HUES48 (cell line): ENCODE measurements around the gene INTS1.
"Not testable (repeated sequence)": the region's sequence is repeated elsewhere in the genome, so short reads cannot be mapped to it uniquely, and the experiment has no call there.

Experiments used
- H3K27ac ChIP-seq: one replicate; pipeline ENCODE4 v1.7.0; 2013; ENCODE audit warnings: low read depth, low read length, inconsistent platforms
- H3K27me3 ChIP-seq: 2 replicates; pipeline ENCODE4 v1.6.1; 2013; ENCODE audit warnings: mild to moderate bottlenecking, low read length; ENCODE audit not compliant: control insufficient read depth, insufficient read depth
- H3K36me3 ChIP-seq: 2 replicates; pipeline ENCODE4 v1.6.1; 2013; ENCODE audit warnings: low read length; ENCODE audit not compliant: control insufficient read depth, insufficient read depth
- H3K4me1 ChIP-seq: 2 replicates; pipeline ENCODE4 v1.6.1; 2013; ENCODE audit warnings: mild to moderate bottlenecking, low read length; ENCODE audit not compliant: control insufficient read depth, insufficient read depth
- H3K4me3 ChIP-seq: 2 replicates; pipeline ENCODE4 v1.5.1; 2013; ENCODE audit warnings: mild to moderate bottlenecking, low read depth, low read length
- H3K9ac ChIP-seq: 2 replicates; pipeline ENCODE4 v1.6.1; 2013; ENCODE audit warnings: mild to moderate bottlenecking, low read depth, low read length, moderate library complexity
- H3K9me3 ChIP-seq: 2 replicates; pipeline ENCODE4 v1.6.1; 2013; ENCODE audit warnings: low read length; ENCODE audit not compliant: control insufficient read depth, insufficient read depth

INTS1 gene

DNA sequence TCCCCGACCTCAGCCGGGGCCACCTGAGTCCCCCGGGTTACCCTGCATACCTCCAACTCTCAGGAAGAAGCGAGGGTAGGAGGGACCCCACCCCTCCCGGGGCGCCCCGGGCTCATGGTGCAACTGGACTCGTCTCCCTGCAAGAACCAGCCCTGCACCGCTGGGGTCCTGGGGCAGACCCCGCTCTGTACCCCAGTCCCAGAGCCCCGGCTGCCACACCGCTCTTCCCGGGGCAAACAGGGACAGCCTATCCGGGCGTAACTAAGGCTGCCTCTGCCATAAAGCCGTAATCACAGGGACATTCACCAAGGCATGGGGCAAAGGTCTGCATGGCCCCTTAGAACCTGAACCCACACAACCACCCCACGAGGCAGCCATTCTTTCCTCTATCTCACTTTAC, 19.7 kb upstream of the INTS1 start:
- no peaks in the 10 kb centered on the region for H3K36me3 ChIP-seq
- no peak overlapping the region for H3K27ac ChIP-seq
- no peaks in the 10 kb centered on the region for H3K27me3 ChIP-seq
- 0 out of 2 replicates have a peak, but pooled peaks cover 2% of the 10 kb centered on the region for H3K4me1 ChIP-seq
- no peaks in the 10 kb centered on the region for H3K9me3 ChIP-seq
- H3K9ac ChIP-seq, result no peak overlapping the region
- H3K4me3 ChIP-seq, result no peak overlapping the region

- no peaks in the 10 kb centered on the region for H3K27me3 ChIP-seq
- H3K36me3 ChIP-seq, result no peaks in the 10 kb centered on the region
- H3K9ac ChIP-seq, result no peak overlapping the region
Measured at GRCh38 chr7:1523208-1523607, 19.0 kb upstream of the INTS1 start.

DNA sequence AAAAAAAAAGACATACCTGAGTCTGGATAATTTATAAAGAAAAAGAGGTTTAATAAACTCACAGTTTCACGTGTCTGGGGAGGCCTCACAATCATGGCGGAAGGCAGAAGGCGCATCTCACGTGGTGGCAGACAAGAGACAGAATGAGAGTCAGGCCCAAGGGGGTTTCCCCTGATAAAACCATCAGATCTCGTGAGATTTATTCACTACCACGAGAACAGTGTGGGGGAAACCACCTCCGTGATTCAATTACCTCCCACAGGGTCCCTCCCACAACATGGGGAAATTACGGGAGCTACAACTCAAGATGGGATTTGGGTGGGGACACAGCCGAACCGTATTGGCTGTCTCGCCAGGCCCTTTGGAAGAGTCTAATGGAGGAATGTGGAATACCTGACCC, 17.3 kb upstream of the INTS1 start:
- H3K9me3 ChIP-seq, result no peaks in the 10 kb centered on the region
- H3K9ac ChIP-seq, result no peak overlapping the region
- H3K4me3 ChIP-seq, result no peak overlapping the region
- no peaks in the 10 kb centered on the region for H3K36me3 ChIP-seq
- H3K4me1 ChIP-seq, result no peaks in the 10 kb centered on the region
- no peak overlapping the region for H3K27ac ChIP-seq
- H3K27me3 ChIP-seq, result no peaks in the 10 kb centered on the region

More at GRCh38 chr7:1523208-1523607, 19.0 kb upstream of the INTS1 start:
- Histone ChIP-seq H3K9me3 (no peaks in the 10 kb centered on the region), H3K4me3 (no peak overlapping the region), H3K4me1 (0 out of 2 replicates have a peak, but pooled peaks cover 2% of the 10 kb centered on the region), H3K27ac (no peak overlapping the region)

- Histone ChIP-seq H3K27ac (peak overlapping the region; percentile 35), H3K36me3 (no peaks in the 10 kb centered on the region), H3K9ac (no peak overlapping the region), H3K4me3 (no peak overlapping the region), H3K9me3 (no peaks in the 10 kb centered on the region), H3K4me1 (no peaks in the 10 kb centered on the region), H3K27me3 (no peaks in the 10 kb centered on the region)
Measured at GRCh38 chr7:1520539-1521234, 16.5 kb upstream of the INTS1 start.

- H3K9ac ChIP-seq, H3K36me3 ChIP-seq, H3K27ac ChIP-seq, H3K9me3 ChIP-seq, H3K4me1 ChIP-seq, H3K27me3 ChIP-seq, H3K4me3 ChIP-seq: not testable (repeated sequence)
Measured at GRCh38 chr7:1519322-1519922, 15.2 kb upstream of the INTS1 start.

- Histone ChIP-seq H3K9ac (no peak overlapping the region), H3K4me1 (no peaks in the 10 kb centered on the region), H3K27ac (no peak overlapping the region), H3K9me3 (no peaks in the 10 kb centered on the region), H3K4me3 (no peak overlapping the region), H3K27me3 (no peaks in the 10 kb centered on the region), H3K36me3 (no peaks in the 10 kb centered on the region)
Measured at GRCh38 chr7:1516586-1517251, 12.5 kb upstream of the INTS1 start.

DNA sequence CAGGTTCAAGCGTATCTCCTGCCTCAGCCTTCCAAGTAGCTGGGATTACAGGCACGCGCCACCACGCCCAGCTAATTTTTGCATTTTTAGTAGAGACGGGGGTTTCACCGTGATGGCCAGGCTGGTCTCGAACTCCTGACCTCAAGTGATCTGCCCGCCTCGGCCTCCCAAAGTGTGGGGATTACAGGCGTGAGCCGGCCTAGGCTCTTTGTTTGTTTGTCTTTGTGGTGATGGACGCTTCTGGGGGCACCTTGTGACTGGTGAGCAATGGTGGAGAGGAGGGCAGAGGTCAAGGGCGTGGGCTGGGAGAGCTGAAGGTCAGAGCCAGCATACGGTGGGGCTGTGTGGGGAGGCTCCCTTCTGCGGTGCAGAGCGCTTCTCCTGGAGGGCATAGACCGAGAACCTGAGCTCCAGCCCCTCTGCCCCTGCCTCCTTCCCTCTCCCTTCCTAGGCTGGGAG, 11.3 kb upstream of the INTS1 start:
- H3K4me3 ChIP-seq, H3K9ac ChIP-seq, H3K9me3 ChIP-seq, H3K27ac ChIP-seq, H3K4me1 ChIP-seq, H3K36me3 ChIP-seq, H3K27me3 ChIP-seq: not testable (repeated sequence)

GRCh38 chr7:1514995-1515401, 10.8 kb upstream of the INTS1 start:
- Histone ChIP-seq H3K27ac (no peak overlapping the region), H3K4me3 (no peak overlapping the region), H3K27me3 (no peaks in the 10 kb centered on the region), H3K9ac (no peak overlapping the region), H3K9me3 (no peaks in the 10 kb centered on the region), H3K36me3 (no peaks in the 10 kb centered on the region), H3K4me1 (no peaks in the 10 kb centered on the region)

DNA sequence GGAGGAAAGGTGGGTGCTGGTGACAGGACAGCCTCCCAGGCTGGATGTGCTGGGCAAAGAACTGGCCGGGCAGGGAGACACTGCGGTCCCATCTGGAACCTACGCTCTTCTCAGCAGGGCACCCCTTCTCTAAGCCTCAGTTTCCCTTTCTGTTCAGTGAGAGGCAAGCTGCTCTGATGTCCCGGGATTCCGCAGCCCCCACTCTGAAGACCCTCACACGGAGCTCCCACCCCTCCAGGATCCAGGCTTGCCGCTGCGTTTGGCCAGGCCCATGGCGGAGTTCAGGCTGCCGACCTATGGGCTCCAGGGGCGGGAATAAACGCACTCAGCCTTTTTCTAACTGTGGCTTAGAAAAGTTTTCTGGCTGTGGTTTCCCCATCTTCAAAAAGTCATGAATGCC, 10.2 kb upstream of the INTS1 start:
- no peaks in the 10 kb centered on the region for H3K9me3 ChIP-seq
- H3K4me3 ChIP-seq, result no peak overlapping the region

GRCh38 chr7:1513657-1514095, 9.5 kb upstream of the INTS1 start:
- Histone ChIP-seq H3K9ac (no peak overlapping the region), H3K27ac (no peak overlapping the region)

More for the DNA sequence above, 10.2 kb upstream of the INTS1 start:
- Histone ChIP-seq H3K27ac (no peak overlapping the region), H3K36me3 (no peaks in the 10 kb centered on the region), H3K27me3 (no peaks in the 10 kb centered on the region), H3K4me1 (no peaks in the 10 kb centered on the region), H3K9ac (no peak overlapping the region)

More at GRCh38 chr7:1513657-1514095, 9.5 kb upstream of the INTS1 start:
- Histone ChIP-seq H3K4me1 (no peaks in the 10 kb centered on the region), H3K36me3 (no peaks in the 10 kb centered on the region), H3K27me3 (no peaks in the 10 kb centered on the region), H3K4me3 (no peak overlapping the region), H3K9me3 (no peaks in the 10 kb centered on the region)
